Measurements from ENCODE around the gene ENPP5. TPM values are rescaled to one million over a fixed set of nuclear protein-coding genes. Genes with fewer than 3 reads are reported as not detected.

ENPP5 gene
- polyA plus RNA-seq, 1 donor (not counting 4 experiments of a cell fraction or from before 2014, with no cell fraction given) = 0.07 TPM

- no peak for DNase-seq (ENCODE audit: low read depth, low spot score)
- no peaks in the 10 kb centered on the region for H3K27me3 ChIP-seq (ENCODE audit: control insufficient read depth, extremely low read depth, insufficient read depth, low read length)
- H4K20me1 ChIP-seq (ENCODE audit: control insufficient read depth, extremely low read depth, insufficient read depth, low read length) = no peaks in the 10 kb centered on the region
- H3K79me2 ChIP-seq (ENCODE audit: control insufficient read depth, insufficient read depth, low read length) = no peaks in the 10 kb centered on the region
- no peaks in the 10 kb centered on the region for H3K9me1 ChIP-seq (ENCODE audit: control insufficient read depth, extremely low read depth, insufficient read depth, low read length)
- no peak overlapping the region for H3K4me3 ChIP-seq (ENCODE audit: control insufficient read depth in 2 of 3, extremely low read depth in 1 of 3, insufficient read depth in 2 of 3, low read depth in 1 of 3, low read length in 3 of 3)
- FAIRE-seq = no peak
- TF ChIP-seq EZH2 (IDR thresholded peaks at IDR 0.05; ENCODE audit: low read length) (no peak), CTCF (optimal IDR thresholded peaks at IDR 0.05 in 1 of 3, IDR thresholded peaks at IDR 0.05 in 1 of 3, conservative IDR thresholded peaks at IDR 0.05 in 1 of 3; ENCODE audit: extremely low read depth in 1 of 3, insufficient read depth in 2 of 3, low read length in 3 of 3) (no peak)
- H3K9me3 ChIP-seq (ENCODE audit: control insufficient read depth, low read depth, low read length) = no peaks in the 10 kb centered on the region
- no peak overlapping the region for H2AFZ ChIP-seq (ENCODE audit: control insufficient read depth, low read length)
- no peak overlapping the region for H3K9ac ChIP-seq (ENCODE audit: control insufficient read depth, extremely low read depth, insufficient read depth, low read length)
- H3K4me1 ChIP-seq (ENCODE audit: control insufficient read depth, extremely low read depth, insufficient read depth, low read length) = no peaks in the 10 kb centered on the region
- H3K4me2 ChIP-seq (ENCODE audit: control insufficient read depth, extremely low read depth, insufficient read depth, low read depth, low read length) = no peak overlapping the region
- dilution Hi-C loops (cut with MboI; ENCODE audit: extremely low pct_ligation_motif_present, low sequenced_read_pairs) = no loop called here
- H3K36me3 ChIP-seq (ENCODE audit: control insufficient read depth in 2 of 2, extremely low read depth in 1 of 2, insufficient read depth in 2 of 2, low read length in 2 of 2) = no peaks in the 10 kb centered on the region
- H3K27ac ChIP-seq (ENCODE audit: control insufficient read depth, insufficient read depth, low read length) = no peak overlapping the region
These were observed 47.7 kb upstream of the ENPP5 start for GRCh38 chr6:46218457-46218856.

- Histone ChIP-seq H3K4me2 (ENCODE audit: control insufficient read depth, extremely low read depth, insufficient read depth, low read depth, low read length) (no peak overlapping the region), H3K4me1 (ENCODE audit: control insufficient read depth, extremely low read depth, insufficient read depth, low read length) (no peaks in the 10 kb centered on the region), H3K27ac (ENCODE audit: control insufficient read depth, insufficient read depth, low read length) (no peak overlapping the region), H3K4me3 (ENCODE audit: control insufficient read depth in 2 of 3, extremely low read depth in 1 of 3, insufficient read depth in 2 of 3, low read depth in 1 of 3, low read length in 3 of 3) (no peak overlapping the region), H3K9ac (ENCODE audit: control insufficient read depth, extremely low read depth, insufficient read depth, low read length) (no peak overlapping the region), H3K36me3 (ENCODE audit: control insufficient read depth in 2 of 2, extremely low read depth in 1 of 2, insufficient read depth in 2 of 2, low read length in 2 of 2) (no peaks in the 10 kb centered on the region), H2AFZ (ENCODE audit: control insufficient read depth, low read length) (no peak overlapping the region), H3K9me1 (ENCODE audit: control insufficient read depth, extremely low read depth, insufficient read depth, low read length) (no peaks in the 10 kb centered on the region), H3K9me3 (ENCODE audit: control insufficient read depth, low read depth, low read length) (no peaks in the 10 kb centered on the region), H3K27me3 (ENCODE audit: control insufficient read depth, extremely low read depth, insufficient read depth, low read length) (no peaks in the 10 kb centered on the region), H3K79me2 (ENCODE audit: control insufficient read depth, insufficient read depth, low read length) (no peaks in the 10 kb centered on the region), H4K20me1 (ENCODE audit: control insufficient read depth, extremely low read depth, insufficient read depth, low read length) (no peaks in the 10 kb centered on the region)
- no peak for FAIRE-seq
- TF ChIP-seq EZH2 (IDR thresholded peaks at IDR 0.05; ENCODE audit: low read length) (no peak), CTCF (optimal IDR thresholded peaks at IDR 0.05 in 1 of 3, IDR thresholded peaks at IDR 0.05 in 1 of 3, conservative IDR thresholded peaks at IDR 0.05 in 1 of 3; ENCODE audit: extremely low read depth in 1 of 3, insufficient read depth in 2 of 3, low read length in 3 of 3) (no peak)
- dilution Hi-C loops (cut with MboI; ENCODE audit: extremely low pct_ligation_motif_present, low sequenced_read_pairs) = no loop called here
- DNase-seq (ENCODE audit: low read depth, low spot score) = no peak
These were observed 46.9 kb upstream of the ENPP5 start for GRCh38 chr6:46217671-46218131.
